NCI-H2196 (cell line): ENCODE results near the gene LRP5.
"Not testable (repeated sequence)": the region's sequence is repeated elsewhere in the genome, so short reads cannot be mapped to it uniquely, and the experiment has no call there.

ENCODE experiments used
- DNase-seq: peaks from one replicate; lab custom pipeline; 2025; ENCODE audit not compliant: unreplicated experiment; lab: John Stamatoyannopoulos, UW

Gene LRP5

GRCh38 chr11:68328374-68329091 lies 16.1 kb downstream of the LRP5 start:
- no peak for DNase-seq

- no peak for DNase-seq
These were observed 17.1 kb downstream of the LRP5 start for GRCh38 chr11:68329536-68329935.

GRCh38 chr11:68329978-68330699 lies 17.7 kb downstream of the LRP5 start:
- no peak for DNase-seq

GRCh38 chr11:68330700-68331337 lies 18.4 kb downstream of the LRP5 start:
- DNase-seq = no peak

GRCh38 chr11:68331338-68331947 lies 19.1 kb downstream of the LRP5 start:
- DNase-seq = no peak

GRCh38 chr11:68332186-68332585 lies 19.8 kb downstream of the LRP5 start:
- no peak for DNase-seq

GRCh38 chr11:68333173-68333572 lies 20.8 kb downstream of the LRP5 start:
- no peak for DNase-seq

- DNase-seq = no peak
These were observed 22.5 kb downstream of the LRP5 start for GRCh38 chr11:68334923-68335322.

DNA sequence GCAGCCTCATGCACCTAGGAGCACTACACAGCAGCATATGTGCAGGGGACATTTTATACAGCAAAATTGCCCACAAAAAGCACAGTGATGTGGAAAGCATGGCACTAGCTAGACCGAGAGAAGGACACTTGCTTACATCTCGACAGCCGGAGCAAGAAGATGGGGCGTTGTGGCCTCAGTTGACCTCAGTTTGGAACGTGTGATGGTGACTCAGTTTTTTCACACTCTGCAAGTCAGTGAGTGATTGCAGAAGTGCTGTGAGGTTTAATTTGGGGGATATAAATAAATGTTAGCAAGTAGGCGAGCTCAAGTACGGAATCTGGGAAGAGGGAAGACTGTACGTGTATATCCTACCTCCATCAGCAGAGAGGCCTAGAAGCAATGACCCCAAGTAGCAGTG lies 23.3 kb downstream of the LRP5 start:
- no peak for DNase-seq

GRCh38 chr11:68336716-68337115 lies 24.3 kb downstream of the LRP5 start:
- no peak for DNase-seq

DNA sequence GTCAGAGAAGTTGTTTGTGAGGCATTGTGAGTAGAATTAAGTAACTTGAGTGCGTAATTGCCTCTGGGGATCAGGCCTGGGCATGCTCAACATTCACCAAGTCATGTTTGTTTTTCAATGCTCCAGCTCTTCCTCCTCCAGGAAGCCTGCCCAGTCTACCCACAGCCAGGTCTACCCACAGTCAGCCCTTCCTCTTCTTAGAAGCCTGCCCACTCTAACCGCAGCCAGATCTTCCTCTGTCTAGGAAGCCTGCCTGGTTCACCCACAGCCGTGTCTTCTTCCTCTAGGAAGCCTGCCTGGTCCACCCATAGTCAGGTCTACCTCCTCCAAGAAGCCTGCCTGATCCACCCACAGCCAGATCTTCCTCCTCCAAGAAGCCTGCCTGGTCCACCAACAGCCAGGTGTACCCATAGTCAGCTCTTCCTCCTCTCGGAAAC lies 25.0 kb downstream of the LRP5 start:
- DNase-seq = no peak

DNA sequence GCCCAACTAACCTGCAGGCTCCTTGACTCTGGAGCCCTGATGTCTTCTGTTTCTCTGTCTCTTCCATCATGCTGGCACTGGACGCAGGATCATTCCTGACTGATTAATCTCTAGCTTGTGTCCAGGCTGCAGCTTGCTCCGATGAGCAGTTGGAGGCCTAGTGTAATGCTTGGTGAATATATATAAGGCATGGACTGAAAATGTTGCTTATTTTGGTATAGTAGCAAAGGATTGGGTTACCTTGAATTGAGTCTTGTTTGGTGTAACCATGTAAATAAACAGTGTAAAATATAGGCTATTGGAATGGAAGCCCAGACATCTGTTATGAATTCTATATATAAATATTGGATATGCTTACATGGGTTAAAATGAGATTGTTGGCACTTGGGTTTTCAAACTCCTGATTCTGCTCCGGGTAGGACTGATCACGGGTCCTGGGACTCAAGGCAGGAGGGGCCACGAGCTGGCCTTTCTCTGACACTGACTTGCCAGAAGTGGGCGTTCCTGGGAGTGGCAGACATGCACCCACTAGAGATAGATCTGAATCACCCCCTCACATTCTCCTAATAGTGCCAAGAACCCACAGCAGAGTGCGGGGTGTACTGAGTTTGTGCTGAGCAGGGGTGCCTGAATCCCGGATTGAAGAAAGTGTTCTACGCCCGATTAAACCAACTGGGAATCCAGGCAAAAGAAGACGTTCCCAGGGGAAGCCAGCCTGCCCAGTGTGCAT lies 25.8 kb downstream of the LRP5 start:
- no peak for DNase-seq

- no peak for DNase-seq
These were observed 27.8 kb downstream of the LRP5 start for GRCh38 chr11:68340003-68340767.

DNA sequence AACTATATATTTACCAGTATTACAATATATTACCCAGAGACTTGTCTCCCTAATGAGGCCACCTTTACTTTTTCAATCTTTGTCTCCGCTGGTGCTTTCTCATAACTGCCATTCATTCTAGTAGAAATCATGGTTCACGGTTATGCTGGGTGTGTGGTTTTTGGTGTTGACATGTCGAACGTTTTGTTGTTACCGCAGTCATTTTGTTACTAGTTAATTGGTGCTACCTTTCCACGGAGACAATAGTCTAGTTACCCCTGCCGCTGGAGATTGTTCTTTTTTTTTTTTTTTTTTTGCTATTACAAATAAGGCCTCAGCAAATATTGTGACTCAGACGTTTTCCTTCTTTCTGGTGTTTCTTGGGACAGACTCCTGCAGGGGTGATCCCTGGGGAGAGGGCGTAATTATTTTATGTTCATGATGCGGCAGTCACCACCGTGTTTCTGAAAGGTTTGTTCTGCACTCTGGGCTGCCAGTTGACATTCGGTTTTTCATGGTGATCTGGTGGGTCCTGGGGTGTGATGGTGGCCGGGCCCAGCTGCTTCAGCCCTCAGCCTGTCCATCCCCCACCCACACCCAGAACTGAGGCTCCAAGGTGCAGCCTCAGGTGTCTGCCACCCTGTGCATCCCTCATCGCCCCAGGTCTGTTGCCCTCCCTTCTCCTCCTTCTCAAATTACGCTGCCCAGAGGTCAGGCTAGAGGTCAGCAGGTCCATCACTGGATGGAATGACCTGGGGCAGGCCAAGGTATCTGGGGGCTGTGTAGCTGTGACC lies 28.6 kb downstream of the LRP5 start:
- DNase-seq = no peak

DNA sequence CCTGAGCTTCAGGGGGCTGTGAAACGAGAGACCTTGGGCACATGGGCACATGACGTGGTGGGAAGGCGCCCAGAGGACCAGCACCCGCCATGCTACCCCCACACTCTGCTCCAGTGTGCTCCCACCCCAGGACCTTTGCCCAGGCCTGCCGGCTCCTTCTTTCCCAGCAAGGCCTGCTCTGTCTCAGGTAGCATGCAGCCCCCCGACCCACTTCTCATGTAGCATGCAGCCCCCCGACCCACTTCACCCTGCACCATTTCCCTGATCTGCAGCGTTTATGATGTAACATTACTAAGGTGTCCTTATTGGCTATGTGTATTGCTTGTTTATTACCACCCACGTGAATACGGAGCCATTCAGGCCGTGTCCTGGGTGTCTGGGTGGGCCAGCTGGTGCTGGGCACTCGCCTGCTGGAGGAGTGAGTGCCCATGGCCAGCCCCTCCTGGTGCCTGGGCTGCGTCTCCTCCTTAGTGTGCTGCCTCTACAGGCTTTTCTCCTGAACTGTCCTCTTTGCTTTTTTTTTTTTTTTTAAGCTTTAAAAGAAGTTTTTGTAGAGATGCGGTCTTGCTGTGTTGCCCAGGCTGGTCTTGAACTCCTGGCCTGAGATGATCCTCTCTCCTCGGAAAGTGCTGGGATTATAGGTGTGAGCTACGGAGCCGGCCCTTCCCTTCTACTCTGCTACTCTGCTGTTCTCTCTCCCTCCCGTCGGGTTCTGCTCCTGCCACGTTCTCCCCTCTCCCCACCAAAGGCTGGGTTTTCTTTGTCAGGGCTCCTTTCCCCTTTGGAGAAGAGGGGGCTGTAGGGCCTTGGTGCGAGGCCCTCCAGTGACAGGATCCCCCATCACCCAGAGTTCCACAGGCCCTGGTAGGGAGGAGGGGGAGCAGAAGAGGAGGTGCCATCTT lies 29.4 kb downstream of the LRP5 start:
- DNase-seq = no peak

DNA sequence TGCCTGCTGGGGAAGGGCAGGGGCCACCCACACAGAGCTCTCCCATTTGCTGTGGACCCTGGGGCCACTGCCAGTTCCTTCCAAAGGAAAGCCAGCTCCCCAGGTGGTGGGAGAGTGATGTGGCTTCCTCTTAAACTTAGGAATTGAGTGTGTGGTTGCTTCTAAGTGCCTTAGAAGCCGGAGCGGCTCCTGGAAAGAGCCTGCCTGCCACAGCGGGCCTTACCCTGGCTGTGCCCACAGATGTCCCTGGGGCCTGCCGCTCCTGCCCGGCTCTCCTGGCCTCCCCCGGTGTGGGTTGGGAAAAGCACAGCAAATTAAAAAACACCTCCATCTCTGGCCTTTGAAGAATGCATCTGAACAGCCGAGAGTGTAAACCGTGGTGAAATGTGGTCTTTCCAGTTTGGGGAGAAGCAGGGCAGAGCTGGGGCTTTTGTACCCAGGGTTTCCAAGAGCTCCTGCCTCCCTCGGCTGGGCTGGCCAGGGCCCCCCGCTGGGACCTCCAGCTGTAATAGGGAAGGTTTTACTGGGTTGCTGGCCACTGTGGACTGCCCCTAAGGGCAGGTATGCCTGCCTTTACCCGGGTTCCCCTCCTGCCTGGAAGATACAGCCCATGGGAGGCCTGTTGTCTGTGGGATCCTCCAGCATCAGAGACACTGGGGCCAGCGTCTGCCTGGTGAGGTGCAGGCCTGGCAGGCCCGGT lies 30.2 kb downstream of the LRP5 start:
- no peak for DNase-seq

GRCh38 chr11:68343761-68344256 lies 31.4 kb downstream of the LRP5 start:
- no peak for DNase-seq

GRCh38 chr11:68344821-68345220 lies 32.4 kb downstream of the LRP5 start:
- not testable (repeated sequence) for DNase-seq
